Kasumi-1 (cell line): Measurements from ENCODE around the gene SELENBP1.

Experiments used
- DNase-seq, 2 experiments: peaks; one replicate each; lab custom pipeline; 2025; lab: John Stamatoyannopoulos, UW

SELENBP1 gene

GRCh38 chr1:151343587-151343986 is 28.9 kb downstream of the SELENBP1 start:
- DNase-seq = no peak

GRCh38 chr1:151342569-151342968 is 29.9 kb downstream of the SELENBP1 start:
- no peak for DNase-seq

GRCh38 chr1:151342021-151342420 is 30.5 kb downstream of the SELENBP1 start:
- no peak for DNase-seq

- DNase-seq = peak; percentile 93 to 97
These were observed 31.4 kb downstream of the SELENBP1 start for GRCh38 chr1:151340870-151341754.

- no peak for DNase-seq
These were observed 35.9 kb downstream of the SELENBP1 start for GRCh38 chr1:151336556-151336955.

GRCh38 chr1:151334822-151335221 is 37.7 kb downstream of the SELENBP1 start:
- DNase-seq = no peak

- no peak for DNase-seq
These were observed 44.4 kb downstream of the SELENBP1 start for GRCh38 chr1:151327903-151328674.

- DNase-seq = peak; percentile 99
These were observed 45.1 kb downstream of the SELENBP1 start, which contains the start of gene PI4KB for GRCh38 chr1:151327223-151327902. TSS of gene PI4KB (minus strand) at chr1:151327416. CDS start at chr1:151316481, 10,935 bp downstream.

GRCh38 chr1:151326619-151327222 is 45.8 kb downstream of the SELENBP1 start:
- peak; percentile 76 to 80 for DNase-seq

- DNase-seq = no peak
These were observed 46.7 kb downstream of the SELENBP1 start for GRCh38 chr1:151325646-151326429.

- no peak for DNase-seq
These were observed 47.3 kb downstream of the SELENBP1 start for GRCh38 chr1:151325231-151325630.

- no peak for DNase-seq
These were observed 48.0 kb downstream of the SELENBP1 start for GRCh38 chr1:151324390-151324930.

- DNase-seq = no peak
These were observed 53.5 kb downstream of the SELENBP1 start for GRCh38 chr1:151318975-151319374.

- DNase-seq = no peak
These were observed 56.8 kb downstream of the SELENBP1 start for GRCh38 chr1:151315565-151316235.
